Glomerular endothelial cell (primary cell): ENCODE results near the gene PDZD4. TPM values are rescaled to one million over a fixed set of nuclear protein-coding genes. Genes with fewer than 3 reads are reported as not detected.

Experiments used
- DNase-seq: peaks from one replicate; pipeline ENCODE4 v3.0.0-alpha.2; 2011; ENCODE audit warnings: low read depth, low spot score; ENCODE audit errors: extremely low read depth
- total RNA-seq: library from RNA; depleted of rRNA; stranded (reverse); fragments of >200 nt; gene quantifications from 2 replicates; pipeline ENCODE4 v1.2.3, GENCODE V29; 2015

Gene PDZD4
- total RNA-seq, 1 donor from 2014 or later, result 0.12 TPM

- no peak for DNase-seq
Observed at GRCh38 chrX:153814591-153815315, 15.6 kb downstream of the PDZD4 start.

DNA sequence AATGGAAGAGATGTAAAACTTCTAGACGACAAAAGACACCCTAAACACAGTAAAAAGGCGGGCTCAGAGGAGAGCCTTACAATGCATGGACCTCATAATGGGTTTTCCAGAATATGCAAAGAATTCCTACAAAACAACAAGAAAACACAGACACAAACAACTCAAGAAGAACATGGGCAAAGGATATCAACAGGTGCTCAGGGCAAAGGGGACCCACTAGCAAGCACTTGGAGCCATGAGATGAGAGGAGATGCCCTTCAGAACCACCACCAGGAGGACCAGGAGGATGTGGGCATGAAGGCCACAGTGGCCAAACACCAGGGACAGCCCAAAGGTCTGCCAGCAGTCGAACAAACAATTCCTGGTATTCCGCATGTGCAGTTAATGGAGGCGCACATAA lies 17.2 kb downstream of the PDZD4 start:
- DNase-seq, result no peak

- no peak for DNase-seq
Observed at GRCh38 chrX:153812220-153812619, 18.1 kb downstream of the PDZD4 start.

GRCh38 chrX:153807976-153808375 lies 22.4 kb downstream of the PDZD4 start:
- no peak for DNase-seq

DNA sequence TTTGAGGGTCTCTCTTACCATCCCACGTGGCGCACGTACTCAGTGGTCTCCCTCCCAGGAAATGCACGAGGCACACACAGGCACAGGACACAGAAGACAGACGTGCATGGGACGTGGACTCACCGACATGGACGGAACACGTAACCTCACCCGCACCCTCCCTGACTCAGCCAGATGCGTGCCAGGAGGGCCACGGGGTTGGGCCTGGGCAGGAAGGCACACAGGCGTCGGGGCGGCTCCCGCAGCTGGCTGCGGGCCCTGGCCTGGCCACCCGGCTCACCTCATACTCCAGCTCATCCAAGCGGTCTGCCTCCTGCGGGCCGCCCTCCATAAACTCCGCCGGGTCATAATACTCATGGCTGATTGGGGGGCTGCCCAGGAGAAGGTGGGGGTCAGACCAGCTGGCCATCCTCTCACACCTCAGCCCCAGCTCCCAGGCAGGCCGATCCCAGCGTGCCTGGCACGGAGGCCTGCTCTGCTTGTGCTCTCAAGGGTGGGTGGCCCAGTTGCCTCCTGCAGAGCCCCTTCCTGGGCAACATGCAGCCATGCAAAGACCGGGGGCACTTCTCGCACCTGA lies 23.3 kb downstream of the PDZD4 start:
- DNase-seq, result no peak

GRCh38 chrX:153805436-153805835 lies 24.9 kb downstream of the PDZD4 start:
- no peak for DNase-seq

DNA sequence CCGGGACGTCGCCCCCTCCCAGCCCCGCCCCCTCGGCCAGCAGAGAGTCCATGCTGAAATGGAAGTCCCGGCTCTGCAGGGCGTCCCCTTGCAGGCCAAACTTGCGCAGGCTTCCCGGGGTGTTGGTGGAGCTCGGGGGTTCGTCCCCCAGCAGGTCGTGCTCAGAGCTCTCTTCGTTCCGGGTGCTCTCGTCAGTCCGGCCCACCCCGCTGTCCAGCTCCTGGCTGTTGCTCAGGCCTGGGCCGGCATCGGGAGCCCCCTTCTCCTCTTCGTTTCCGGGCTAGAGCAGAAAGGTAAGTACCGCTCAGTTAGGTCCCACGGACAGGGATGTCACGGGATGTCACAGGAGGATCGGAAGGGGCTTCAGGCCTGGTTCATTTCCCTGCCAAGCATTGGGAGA lies 25.7 kb downstream of the PDZD4 start:
- DNase-seq, result no peak

DNA sequence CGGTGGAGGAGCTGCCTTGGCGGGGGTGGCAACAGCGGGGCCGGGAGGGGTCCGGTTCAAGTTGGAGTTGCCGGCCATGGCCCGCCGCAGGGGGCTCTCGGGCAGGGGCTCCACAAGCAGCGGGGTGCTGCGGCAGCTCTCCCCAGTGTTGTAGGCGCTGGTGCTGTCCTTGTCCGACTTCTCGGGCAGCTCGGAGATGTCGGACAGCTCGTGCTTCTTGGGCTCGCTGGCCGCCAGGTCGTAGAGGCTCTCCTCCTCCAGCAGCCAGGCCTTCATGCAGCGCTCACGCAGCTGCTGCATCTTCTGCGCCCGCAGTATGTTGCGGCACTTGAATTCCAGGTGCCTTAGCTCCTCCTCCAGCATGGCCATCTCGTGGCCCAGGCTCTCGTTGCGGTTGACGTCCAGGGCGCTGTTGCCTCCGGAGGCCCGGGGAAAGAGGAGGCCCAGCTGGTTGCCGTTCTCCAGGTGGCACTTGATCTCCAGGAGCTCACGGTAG lies 26.2 kb downstream of the PDZD4 start:
- no peak for DNase-seq

DNA sequence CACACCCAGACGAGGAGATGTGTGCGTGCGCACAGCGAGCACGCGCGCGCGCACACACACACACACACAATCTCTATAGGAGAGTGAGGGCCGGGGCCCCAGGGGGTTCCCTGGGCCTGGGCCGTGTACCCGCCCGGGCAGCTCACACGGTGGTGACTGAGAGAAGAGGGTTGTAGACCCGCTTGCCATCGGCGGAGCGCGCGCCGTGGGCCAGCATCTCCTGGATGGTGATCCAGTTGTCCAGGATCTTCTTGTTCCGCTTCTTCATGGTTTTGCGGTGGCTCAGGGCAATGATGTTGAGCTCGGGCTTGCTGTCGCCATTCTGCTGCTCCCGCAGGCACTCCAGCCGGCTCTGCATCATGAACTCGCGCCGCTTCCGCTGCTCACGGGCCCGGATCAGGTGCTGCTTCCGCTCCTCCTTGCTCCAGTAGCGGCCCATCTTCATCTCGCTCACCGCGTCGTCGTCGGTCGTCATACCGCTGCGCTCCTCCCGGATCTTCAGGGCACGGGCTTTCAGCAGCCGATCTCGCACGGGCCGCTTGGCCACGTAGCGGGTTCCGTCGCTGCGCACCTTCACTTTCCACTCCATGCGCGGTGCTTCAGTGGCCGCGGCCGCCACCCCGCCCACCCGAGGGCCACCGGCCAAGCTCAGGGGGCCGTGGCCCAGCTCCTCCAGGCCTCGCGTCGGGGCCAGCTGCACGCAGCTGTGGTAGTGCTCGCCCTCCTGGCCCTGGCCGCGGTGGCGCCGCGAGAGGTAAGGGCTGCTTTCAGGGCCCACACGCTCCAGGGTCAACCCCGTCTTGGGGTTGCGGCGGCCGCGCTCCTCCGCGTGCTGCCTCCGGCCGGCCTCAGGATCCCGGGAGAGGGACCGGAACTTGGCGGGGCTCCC lies 26.9 kb downstream of the PDZD4 start:
- no peak for DNase-seq

DNA sequence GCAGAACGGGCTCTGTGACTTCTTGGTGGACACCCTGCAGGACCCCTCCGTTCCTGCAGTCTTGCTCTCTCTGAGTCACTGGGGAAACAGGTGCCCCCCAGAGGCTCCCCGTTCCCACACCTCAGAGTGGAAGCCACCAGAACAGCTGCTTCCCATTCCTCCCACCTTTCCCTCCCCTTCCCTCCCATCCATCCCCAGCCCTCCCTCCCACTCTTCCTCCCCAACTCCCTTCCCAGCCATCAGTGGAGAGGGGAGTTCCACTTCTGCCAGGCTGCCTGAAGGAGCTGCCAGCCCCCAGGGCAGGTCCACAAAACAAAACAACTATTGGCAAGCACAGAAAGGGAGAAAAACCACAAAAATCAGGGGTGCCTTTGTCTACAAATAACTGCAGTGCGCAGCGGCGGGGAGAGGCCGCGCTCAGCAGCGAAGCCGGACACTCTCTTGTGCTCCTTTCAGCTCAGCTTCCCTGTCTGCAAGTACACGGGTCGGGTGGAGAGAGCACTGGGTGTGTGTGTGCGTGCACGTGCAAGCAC lies 27.8 kb downstream of the PDZD4 start:
- no peak for DNase-seq

DNA sequence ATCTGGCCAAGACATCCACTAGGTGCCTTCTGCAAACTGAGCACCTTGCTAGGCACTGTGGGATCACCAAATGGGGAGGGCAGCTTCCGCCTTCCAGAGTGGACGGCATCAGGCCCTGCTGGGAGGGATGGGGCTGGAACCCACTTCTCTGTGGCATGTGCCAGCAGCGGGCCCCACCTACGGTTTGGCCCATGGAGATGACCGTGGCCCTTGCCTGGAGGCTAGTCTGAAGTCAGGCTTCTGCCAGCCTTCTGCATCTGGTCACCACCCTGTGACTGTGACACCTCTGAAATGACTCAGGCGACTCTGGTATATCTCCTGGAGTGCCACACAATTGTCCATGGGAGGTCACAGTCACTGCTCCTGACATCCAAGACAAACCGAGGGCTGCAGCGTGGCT lies 28.7 kb downstream of the PDZD4 start:
- no peak for DNase-seq

GRCh38 chrX:153800746-153801145 lies 29.6 kb downstream of the PDZD4 start:
- no peak for DNase-seq

- DNase-seq, result no peak
Observed at GRCh38 chrX:153800177-153800722, 30.1 kb downstream of the PDZD4 start.

GRCh38 chrX:153799326-153799725 lies 31.0 kb downstream of the PDZD4 start:
- DNase-seq, result no peak

GRCh38 chrX:153797415-153798015 lies 32.8 kb downstream of the PDZD4 start:
- no peak for DNase-seq

DNA sequence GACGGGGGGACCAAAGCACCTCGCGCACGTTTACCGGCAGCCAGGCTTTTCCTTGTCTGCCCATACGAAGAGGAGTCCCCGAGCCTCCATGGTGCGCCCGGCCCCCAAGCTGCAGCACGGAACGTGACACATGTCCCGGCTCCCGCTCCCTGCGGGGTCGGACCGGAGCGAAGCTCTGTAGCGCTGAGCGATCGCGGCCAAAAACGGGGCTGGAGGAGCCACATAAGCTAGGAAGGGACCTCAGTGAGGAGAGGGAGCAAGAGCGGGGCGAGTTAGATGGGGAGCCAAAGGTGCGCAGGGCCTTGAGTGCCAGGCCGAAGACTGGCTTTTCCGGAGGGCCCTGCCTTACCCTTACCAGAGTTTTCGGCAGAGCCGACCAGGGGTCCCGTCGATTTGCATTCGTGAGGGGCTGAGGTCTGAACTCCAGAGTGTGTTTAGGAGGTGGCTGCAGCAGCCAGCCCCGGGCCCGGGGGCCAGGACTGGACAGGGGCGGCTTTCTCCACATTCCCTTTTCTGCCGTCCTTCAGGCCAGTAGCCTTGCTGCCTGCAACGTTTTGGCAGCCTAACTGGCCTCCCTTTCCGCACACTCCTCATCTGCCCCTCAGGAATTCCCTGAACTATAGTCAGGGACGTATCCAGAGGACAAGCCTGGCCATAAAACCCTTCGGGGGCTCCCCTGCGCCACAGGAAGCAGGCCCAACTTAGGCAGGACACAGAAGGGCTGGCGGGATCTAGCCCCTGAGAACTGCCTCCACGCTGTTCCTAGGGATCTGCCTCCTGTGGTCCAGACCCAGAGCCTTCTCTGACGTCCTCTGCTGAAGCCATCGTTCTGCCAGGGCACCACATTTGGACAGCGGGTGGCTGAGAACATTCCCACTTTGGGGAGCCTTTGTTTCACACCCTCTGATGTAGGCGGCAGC lies 35.2 kb downstream of the PDZD4 start:
- DNase-seq, result no peak

DNA sequence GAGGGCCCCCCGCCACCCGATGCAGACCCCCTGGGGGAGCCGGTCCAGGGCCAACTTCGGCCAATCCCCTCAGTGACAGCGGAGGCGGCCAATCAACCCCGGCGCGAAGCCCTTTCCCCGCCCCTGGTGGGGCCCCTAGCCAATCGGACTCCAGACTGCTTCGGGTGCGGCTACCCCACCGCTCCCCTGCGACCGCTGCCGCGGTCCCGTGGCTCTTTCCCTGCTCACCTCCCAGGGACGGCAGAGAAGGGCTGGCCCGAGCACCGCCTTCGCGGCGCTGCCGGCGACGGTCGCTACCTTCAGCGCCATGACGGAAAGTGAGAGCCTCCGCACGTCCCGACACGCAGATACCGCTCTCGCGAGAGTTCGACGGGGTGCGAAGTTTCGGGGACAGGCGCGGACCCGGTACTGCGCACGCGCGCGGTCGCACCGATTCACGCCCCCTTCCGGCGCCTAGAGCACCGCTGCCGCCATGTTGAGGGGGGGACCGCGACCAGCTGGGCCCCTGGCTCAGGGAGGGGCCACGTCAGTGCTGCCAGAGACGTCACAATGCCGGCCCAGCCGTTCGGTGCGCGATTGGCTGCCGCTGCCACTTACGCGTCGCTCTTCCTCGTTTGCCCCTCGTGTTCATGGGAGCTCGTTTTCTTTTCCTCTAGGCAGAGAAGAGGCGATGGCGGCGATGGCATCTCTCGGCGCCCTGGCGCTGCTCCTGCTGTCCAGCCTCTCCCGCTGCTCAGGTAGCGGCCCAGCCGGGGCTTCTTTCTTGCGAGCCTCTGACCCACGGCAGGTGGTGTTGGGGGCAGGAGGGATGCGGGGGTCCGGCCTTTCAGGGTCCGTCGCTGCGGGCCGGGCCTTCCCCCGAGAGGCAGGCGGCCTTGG lies 36.1 kb downstream of the PDZD4 start, which contains the start of the genes IDH3G and SSR4:
Gene IDH3G (minus strand): TSS at position 358 of the 879 bp plus-strand sequence. CDS start 49 bp downstream, at position 309.
Gene SSR4 (plus strand): TSS at position 651 of the 879 bp plus-strand sequence. CDS start 20 bp downstream, at position 671.
- peak; percentile 45 for DNase-seq

DNA sequence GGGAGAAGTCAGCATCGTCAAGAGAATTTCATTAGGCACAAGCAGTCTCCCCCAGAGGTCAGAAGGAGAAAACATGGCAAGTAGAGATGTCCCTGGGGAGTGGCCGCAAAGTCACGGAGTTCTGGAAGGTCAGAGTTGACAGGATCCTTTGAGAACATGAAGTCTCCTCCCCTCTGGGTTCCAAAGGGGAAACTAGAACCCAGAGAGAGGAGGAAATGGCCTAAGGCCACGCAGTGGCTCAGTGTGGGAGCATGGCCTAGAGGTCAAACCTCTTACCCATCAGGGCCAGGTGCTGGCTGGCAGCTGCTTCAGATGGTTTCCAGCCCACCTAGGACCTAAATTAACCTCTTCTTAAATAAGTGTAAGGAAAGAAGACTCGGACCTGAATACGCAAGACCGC lies 37.1 kb downstream of the PDZD4 start:
- no peak for DNase-seq
